Fibroblast of lung (primary cell): ENCODE data around the gene RPLP2.

Experiments
- CTCF ChIP-seq, 2 donors: IDR thresholded peaks in 1 of 2; conservative IDR thresholded peaks in 1 of 2; 1 replicate in 1 of 2; 2 replicates in 1 of 2; pipeline ENCODE4 v1.5.1; 2011 to 2012; ENCODE audit warnings: low read length in 2 of 2, control low read depth in 1 of 2, inconsistent platforms in 1 of 2, low read depth in 1 of 2, mild to moderate bottlenecking in 1 of 2
- EZH2 ChIP-seq: IDR thresholded peaks from 2 replicates; pipeline ENCODE4 v1.5.1; 2012; ENCODE audit warnings: low read length, control low read depth, mild to moderate bottlenecking; ENCODE audit errors: missing control alignments

GRCh38 chr11:850775-851763 is 41.3 kb downstream of the RPLP2 start:
- TF ChIP-seq CTCF (conservative IDR thresholded peaks at IDR 0.05 in 1 of 2, IDR thresholded peaks at IDR 0.05 in 1 of 2; ENCODE audit: low read depth in 1 of 2, low read length in 2 of 2) (no peak), EZH2 (no peak)
